ENCODE results near the gene TSR1. TPM values are rescaled to one million over a fixed set of nuclear protein-coding genes. Genes with fewer than 3 reads are reported as not detected.

TSR1 gene
- total RNA-seq, 1 experiment from 2014 or later: 50.8 TPM

- DNase-seq (ENCODE audit: low read depth): peak; percentile 35
These were observed 741 bp upstream of the TSR1 start, which contains the start of gene SGSM2 for GRCh38 chr17:2336852-2337543. Gene SGSM2, plus strand, starts transcription at chr17:2337501. Its CDS starts 188 bp downstream, at chr17:2337689.

DNA sequence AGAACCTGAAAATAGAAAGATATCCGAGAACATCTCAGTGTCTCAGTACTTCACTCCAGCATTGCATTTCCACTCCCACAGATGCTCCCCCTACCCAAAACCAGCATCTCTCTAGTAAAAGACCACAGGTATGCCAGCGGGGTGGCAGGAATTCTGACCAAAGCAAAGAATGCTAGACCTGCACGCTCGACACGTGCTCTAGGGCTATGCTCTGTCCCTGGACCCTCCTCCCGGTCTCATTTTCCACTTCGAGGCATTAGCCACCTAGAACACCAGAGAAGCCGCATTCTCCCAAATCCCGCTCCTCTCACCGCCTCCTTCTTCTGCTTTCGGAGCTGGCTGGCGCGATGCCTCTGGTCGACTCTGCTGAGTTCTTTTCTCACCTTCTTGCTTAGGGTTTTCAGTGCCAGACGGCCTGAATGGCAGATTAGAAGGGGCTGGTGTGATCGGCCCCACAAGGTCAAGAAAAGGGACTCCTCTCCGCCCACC, 487 bp downstream of the TSR1 start:
- DNase-seq (ENCODE audit: low read depth): peak; percentile 49

DNA sequence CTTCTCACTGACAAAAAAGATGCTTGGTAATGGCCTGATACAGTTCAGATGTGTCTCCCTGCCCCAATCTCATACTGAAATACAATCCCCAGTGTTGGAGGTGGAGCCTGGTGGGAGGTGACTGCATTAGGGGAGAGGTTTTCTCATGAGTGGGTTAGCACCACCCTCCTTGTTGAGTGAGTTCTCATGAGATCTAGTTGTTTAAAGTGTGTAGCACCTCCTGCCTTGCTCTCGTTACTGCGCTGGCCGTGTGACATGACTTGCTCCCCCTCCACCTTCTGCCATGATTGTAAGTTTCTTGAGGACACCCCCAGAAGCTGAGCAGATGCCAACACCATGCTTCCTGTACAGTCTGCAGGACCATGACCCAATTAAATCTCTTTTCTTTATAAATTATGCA, 5.0 kb downstream of the TSR1 start:
- no peak for DNase-seq (ENCODE audit: low read depth)

- no peak for DNase-seq (ENCODE audit: low read depth)
These were observed 12.5 kb downstream of the TSR1 start for GRCh38 chr17:2323629-2324314.

DNA sequence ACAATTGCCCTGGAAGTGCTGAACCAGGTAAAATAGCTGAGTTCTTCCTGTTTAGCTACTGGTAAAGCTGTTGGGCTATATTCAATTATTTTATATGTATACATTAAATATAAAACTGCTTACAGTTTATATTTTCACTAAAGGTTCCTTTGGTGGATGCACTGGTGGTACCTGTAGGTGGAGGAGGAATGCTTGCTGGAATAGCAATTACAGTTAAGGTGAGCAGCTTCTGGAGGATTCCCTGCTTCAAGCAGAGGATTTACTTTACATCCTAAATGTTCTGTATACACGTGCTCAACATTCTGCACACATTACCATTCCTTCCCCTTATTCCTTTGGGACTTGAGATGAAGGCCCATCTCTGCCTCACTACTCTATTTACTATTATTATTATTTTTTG, 14.9 kb downstream of the TSR1 start:
- no peak for DNase-seq (ENCODE audit: low read depth)

- no peak for DNase-seq (ENCODE audit: low read depth)
These were observed 17.2 kb downstream of the TSR1 start for GRCh38 chr17:2319051-2319450.

DNA sequence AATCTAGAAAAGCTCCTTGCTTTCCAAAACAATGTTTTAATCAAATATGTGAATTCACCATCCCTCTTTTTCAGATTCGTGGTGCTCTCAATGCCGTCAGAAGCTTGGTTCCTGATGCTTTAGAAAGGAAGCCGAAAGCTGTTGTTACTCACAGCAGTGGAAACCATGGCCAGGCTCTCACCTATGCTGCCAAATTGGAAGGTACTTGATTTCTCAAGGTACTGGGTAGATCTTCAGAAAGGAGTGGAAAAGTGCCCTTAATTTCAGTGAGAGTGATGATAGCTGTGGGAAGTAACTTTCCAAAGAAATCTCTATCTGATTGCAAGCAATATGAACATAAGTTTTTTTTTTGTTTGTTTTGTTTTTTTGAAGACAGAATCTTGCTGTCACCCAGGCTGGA, 18.5 kb downstream of the TSR1 start:
- DNase-seq (ENCODE audit: low read depth): no peak

GRCh38 chr17:2316916-2317205, 19.4 kb downstream of the TSR1 start:
- peak; percentile 26 for DNase-seq (ENCODE audit: low read depth)

- DNase-seq (ENCODE audit: low read depth): no peak
These were observed 23.5 kb downstream of the TSR1 start for GRCh38 chr17:2312736-2313135.

GRCh38 chr17:2309338-2310154, 26.7 kb downstream of the TSR1 start:
- no peak for DNase-seq (ENCODE audit: low read depth)

- DNase-seq (ENCODE audit: low read depth): no peak
These were observed 31.3 kb downstream of the TSR1 start for GRCh38 chr17:2304931-2305330.

- DNase-seq (ENCODE audit: low read depth): peak; percentile 82
These were observed 32.8 kb downstream of the TSR1 start, which contains the start of the genes SMG6 and SRR for GRCh38 chr17:2303204-2304188. Gene SMG6, minus strand, starts transcription at chr17:2303785. Its CDS starts 65 bp downstream, at chr17:2303720. Gene SRR, plus strand, starts transcription at chr17:2303950. Its CDS starts 11,611 bp downstream, at chr17:2315561.

GRCh38 chr17:2302778-2303203, 33.5 kb downstream of the TSR1 start:
- no peak for DNase-seq (ENCODE audit: low read depth)

DNA sequence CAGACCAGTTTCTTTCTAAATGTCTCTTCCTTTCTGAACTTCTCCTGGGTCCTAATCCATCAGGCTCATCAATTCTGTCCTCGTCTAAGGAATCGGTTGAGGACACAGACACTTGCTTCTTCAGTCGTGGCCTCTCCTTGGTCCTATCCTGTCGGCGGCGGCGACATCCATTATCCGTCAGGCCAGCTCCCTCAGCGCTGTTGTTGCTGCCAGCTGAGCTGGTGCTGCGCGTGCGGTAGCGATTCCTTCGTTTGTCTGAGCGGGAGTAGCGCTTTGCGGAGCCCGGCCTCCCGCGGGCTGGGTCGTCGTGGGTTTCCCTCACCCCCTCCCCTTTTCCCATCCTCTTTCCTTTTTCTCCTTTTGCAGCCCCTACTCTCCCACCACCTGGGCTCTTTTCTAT, 36.5 kb downstream of the TSR1 start:
- DNase-seq (ENCODE audit: low read depth): no peak

DNA sequence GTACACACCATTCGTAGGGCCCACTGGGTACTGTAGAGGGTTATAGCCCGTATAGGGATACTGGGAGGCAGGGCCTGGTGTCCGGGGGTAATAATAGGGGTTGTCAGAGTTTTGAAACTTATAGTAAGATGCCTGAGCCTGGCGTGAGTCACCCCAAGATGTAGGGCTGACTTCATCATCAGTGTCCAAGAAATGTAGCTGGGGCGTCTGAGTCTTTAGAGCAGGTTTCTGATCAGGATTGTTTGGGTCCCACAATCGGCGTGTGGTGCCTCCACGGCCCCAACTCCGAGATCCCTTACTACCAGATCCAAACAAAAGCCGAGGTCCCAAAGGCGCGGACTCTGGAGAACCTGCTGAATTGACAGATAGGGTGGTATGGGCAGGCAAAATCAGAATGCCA, 37.1 kb downstream of the TSR1 start:
- DNase-seq (ENCODE audit: low read depth): no peak

DNA sequence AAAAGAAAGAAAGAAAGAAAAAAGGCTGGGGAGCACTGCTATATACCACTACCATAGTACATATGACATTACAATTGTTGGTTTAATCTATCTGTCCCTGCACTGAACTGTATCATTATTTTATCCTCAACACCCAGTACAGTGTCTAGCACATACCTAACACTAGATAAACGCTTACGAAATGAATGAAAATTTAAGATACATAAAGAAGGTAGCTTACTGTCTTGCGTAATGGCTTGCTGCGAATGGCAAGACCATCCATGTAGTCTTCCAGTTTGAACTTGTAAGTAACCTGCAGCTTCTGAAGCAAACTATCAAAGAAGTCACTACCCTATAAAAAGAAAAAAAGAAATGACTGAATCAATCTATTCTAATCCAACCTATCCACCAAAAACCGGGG, 39.2 kb downstream of the TSR1 start:
- DNase-seq (ENCODE audit: low read depth): no peak

DNA sequence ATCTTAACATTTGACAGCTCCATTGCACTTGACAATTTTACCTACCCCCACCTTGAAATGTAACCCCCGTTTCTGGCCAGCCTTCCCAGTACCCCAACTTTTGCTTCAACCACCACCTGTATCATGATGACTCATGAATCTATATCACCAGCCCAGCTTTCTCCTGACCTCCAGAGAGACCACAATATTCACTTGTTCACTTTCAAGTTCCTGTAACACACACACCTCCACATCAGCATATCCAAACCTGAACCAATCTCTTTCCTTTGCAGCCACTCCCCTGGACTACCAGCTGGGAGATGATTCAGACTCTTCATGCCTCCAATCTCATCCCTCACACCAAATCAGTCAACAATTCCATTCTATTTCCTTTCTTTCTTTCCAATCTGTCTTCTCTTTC, 40.7 kb downstream of the TSR1 start:
- DNase-seq (ENCODE audit: low read depth): peak; percentile 8

DNA sequence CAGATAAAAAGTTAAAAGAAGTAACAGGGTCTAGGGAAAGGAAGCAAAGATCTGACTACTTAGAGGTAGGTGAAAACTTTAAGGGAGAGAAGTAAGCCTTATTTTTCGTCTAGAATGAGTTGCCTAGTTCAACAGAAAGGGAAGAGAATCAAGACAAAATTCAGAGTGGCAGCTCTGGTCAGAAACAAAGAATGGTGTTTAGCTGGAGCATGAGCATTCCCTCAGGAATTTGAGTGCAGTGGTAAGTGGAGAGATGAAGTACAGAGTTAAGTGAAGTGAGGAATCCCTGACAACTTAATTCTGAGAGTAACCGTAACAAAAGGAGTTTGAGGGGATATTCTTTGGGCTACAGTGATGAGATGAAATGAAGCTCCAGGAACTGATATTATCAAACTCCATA, 44.2 kb downstream of the TSR1 start:
- DNase-seq (ENCODE audit: low read depth): peak; percentile 7

DNA sequence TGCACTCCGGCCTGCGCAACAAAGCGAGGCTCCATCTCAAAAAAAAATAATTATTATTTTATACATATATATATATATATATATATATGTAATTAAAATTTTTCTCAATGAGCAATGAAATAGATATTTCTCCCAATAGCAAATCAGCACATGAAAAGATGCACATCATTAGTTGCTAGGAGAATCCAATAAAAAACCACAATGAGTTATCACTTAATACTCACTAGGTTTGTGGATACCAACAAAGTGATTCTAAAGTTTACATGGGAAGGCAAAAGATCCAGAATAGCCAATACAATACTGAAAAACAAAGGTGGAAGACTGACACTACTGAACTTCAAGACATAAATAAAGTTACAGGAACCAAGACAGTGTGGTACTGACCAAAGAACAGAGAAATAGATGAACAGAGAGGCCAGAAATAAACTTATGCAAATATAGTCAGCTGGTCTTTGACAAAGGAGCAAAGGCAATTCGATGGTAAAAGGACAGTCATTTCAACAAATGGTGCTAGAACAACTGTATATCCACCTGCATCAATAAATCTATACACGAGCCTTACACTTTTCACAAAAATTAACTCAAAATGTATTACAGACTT, 46.3 kb downstream of the TSR1 start:
- peak; percentile 32 for DNase-seq (ENCODE audit: low read depth)

DNA sequence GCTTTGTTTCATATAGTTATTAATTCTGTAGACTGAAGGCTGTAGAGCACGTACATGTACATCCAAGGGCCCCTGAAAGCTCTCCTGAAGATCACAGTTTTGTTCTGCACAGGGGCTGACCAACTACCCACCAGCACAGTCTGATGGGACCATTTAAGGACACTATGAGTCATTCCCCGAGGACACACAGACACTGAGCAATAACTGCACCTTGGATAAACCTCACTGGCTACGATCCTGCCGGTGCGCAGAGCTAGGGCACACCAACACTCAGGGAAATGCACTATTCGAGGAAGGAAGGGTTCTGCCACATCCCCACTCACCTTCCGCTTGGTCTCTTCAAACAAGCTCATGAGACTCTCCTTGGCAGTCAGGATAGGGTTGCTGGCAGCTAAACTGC, 53.0 kb downstream of the TSR1 start:
- peak; percentile 15 for DNase-seq (ENCODE audit: low read depth)
